Fibroblast of the conjunctiva (primary cell): Measurements from ENCODE around the gene ZNF668.

Experiments
- DNase-seq: peaks from one replicate; pipeline ENCODE4 v3.0.0-alpha.2; 2010; ENCODE audit warnings: low read depth

ZNF668 gene

DNA sequence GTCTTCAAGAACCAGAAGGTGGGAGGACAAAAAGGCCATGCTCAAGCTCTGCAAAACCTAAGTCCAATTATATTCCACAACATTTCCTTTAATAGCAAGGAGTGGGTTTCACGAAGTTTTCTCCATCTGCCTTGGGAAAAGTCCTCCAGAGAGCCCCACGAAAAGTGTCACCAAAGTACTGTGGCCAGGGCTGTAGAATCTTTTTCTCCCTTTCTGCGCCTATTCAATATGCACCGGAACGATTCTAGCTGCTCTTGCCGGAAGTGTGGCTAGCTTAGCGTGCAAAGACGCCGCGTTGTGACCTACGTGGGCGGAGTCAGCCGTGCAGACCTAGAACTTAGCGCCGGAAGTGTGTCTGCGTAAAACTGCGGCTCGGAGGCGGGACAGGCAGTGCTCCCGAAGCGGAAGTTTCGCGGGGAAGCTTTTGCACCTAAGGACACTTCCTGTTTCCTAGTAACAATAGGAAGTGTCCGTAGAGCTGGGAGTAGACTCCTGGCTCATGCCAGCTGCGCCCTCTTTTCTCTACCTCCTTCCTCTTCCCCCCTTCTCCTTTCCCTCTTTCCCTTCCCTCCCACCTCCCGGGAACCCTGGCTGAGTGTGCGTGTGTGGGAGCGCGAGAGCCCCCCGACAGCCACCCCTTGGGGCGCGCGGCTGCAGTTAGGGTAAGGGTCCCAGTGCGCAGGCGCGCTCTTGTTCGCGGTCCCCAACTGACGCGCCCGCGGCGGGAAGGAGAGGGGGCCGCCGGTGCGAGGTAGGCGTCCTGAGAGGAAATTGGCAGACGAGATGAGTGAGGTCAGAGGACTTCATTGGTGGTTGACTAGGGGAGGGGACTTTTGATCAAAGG is at the start of gene ZNF668, which contains the start of gene ZNF646:
ZNF668 (minus strand) TSS at position 271 of the 844 bp plus-strand sequence. CDS start 9,781 bp downstream, outside the sequence.
ZNF646 (plus strand) TSS at position 453 of the 844 bp plus-strand sequence. CDS start 1,903 bp downstream, outside the sequence.
- DNase-seq = peak; percentile 98

DNA sequence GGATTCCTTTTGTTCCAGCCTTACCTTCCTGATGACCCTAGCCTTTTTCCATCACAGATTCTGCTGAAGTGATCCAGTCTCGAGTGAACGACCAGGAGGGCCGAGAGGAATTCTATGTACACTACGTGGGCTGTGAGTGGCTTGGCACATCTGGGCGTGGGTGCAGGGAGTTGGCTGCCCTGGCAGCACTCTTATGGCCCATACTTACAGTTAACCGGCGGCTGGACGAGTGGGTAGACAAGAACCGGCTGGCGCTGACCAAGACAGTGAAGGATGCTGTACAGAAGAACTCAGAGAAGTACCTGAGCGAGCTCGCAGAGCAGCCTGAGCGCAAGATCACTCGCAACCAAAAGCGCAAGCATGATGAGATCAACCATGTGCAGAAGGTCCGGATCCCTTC is 46.1 kb upstream of the ZNF668 start:
- DNase-seq = no peak

DNA sequence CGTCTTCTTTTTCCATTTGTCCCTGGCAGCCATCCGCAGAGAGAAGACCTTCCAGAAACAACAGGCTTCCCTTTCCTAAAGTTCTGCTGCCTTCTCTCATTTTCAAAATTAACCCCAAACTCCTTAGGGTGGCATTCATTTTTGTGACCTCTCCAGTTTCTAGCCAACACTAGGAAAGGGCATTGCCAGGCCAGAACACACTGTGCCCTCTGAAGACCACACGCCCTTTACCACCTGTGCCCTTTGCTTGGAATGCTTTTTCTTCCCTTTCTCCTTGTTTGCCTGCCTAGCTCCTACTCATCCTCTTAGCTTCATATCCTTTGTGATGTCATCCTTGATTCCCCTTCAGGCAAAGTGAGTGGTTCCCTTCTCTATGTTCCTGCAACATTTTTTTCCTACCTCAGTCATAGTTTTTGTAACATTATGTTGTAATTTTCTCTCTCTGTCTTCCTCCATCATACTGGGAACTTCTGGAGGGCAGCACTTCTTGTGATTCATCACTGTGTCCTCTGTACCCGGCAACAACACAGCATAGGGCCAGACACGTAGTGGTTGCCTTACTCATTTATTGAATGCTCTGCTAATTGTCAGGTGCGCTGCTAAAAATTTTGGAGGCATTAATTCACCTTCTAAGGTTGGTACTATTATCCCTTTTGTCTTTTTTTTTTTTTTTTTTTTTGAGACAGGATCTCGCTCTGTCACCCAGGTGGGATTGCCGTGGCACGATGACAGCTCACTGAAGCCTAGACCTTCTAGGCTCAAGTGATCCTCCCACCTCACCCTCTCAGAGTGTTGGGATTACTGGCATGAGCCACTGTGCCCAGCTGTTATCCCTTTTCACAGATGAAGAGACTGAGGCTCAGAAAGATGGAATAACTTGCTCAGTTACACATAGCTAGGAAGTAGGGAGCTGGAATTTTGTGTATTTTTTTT is 44.4 kb upstream of the ZNF668 start:
- no peak for DNase-seq

DNA sequence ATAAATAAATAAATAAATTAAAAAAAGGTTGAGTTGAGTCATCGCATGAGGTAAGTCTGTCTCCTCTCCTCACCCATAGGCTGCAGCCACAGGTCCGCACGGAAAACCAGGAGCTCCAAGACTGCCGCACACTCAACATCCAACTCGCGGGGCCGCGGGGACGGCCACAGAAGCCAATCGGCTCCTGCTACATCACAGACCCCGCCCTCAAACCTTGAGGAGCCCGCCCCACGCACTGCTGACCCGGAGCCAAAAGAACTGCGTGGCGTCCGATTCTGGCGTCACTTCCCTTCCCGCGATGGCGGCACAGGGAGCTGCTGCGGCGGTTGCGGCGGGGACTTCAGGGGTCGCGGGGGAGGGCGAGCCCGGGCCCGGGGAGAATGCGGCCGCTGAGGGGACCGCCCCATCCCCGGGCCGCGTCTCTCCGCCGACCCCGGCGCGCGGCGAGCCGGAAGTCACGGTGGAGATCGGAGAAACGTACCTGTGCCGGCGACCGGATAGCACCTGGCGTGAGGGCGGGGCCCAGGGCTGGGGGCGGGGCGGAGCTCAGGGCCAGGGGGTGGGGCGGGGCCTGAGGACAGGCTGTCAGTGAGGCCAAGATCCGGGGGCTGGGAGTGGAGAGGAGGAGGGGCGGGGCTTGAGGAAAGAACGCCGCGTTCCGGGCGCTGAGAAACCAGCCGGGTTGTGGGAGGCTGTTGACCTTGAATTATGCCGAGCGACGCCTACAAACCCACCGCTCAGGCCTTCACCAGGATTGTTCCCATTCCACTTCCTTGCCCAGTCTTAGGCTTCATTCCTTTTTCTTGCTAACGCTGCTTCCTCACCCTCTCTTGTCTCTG is 43.6 kb upstream of the ZNF668 start, which contains the start of gene KAT8:
KAT8 (plus strand) TSS at position 281 of the 839 bp plus-strand sequence; CDS start at position 299, 18 bp downstream.
- DNase-seq = peak; percentile 95

DNA sequence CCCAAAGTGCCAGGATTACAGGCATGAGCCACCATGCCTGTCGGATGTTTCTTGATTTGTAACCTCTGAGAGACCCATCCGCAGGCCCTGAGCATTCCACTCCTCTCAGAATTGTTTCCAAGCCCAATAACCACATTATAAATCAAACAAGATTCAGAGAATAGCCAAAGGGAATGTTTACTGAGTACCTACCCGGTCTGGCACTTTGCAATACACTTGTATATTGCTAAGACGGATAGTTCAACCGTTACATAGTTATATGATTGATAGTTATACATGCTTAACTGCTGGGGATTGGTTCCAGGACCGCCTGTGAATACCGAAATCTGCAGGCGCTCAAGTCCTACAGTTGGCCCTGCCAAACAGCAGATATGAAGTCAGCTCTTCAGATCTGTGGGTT is 40.4 kb upstream of the ZNF668 start:
- no peak for DNase-seq

DNA sequence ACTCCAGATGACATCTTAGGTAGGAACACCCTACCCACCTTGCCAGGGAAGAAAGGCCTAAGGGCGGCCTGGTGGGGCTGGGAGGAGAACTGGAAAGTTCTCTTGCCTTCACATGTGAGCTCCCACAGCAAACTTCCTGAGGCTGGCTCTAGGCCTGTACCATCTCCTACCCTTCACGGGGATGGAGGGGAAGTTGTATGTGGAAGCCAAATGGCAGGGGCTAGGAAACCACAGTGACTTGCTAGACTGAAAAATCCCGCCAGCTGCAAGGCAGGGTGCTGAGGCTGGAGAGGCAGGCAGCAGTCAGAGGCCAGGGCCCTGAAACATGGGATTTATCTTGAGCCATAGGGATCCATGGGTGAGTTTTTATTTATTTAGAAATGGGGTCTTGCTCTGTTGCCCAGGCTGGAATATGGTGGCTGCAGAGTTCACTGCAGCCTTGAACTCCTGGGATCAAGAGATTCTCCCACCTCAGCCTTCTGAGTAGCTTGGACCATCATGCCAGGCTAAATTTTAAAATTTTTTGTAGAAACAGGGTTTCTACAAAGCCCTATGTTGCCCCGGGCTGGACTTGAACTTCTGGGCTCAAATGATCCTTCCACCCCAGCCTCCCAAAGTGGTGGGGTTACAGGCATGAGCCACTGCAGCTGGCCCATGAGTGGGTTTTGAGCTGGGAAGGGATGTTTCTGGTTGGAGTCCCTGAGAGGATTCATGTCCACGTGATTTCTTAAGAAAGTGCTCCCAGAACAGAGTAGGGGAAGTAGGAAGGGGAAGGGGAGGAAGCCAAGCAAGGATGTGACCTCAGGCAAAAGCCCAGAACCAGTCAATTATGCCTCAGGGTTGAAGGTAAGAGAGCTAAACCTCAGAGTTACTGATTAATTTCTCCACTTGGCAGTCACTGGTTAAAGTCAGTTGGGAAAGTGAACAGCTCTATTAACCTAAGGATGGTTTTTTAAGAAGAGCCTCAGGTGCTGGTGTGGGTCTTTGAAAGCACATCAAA is 39.4 kb upstream of the ZNF668 start:
- DNase-seq = no peak

DNA sequence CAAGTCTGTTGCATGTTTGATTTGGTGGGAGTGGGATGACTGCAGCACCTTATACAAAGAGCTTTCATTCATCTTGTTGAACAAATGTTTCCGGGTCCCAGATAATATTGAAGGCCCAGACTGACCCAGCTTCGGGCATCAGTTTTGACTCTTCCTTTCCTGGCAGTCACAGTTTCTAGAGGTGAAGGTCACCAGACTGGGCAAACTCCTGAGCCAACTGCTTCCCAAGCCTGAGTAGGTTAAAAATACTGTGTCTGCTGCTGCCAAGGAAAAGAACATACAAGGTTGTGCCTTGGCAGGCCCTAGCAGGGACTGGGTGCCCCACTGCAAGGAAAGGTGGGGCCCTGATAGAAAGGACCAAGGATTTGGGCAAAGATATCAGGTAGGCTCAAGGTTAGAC is 38.7 kb upstream of the ZNF668 start:
- DNase-seq = no peak

DNA sequence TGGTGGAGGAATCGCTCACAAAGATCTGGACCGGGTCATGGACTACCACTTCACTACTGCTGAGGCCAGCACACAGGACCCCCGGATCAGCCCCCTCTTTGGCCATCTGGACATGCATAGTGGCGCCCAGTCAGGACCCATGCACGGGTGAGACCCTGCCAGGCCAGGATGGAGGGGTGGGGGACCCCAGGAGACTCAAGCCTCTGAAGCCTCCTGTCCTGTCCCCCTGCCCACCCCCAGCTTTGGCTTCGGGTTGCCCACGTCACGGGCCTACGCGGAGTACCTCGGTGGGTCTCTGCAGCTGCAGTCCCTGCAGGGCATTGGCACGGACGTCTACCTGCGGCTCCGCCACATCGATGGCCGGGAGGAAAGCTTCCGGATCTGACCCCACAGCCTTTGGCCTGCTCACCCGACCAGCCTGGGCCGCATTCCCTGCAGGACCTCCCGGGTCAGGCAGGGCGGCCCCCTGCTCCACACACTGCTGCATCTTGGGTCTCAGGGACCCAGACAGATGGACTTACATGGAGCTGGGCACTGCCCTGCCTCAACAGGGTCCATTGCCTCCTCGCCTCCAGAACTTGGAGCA is 37.9 kb upstream of the ZNF668 start:
- DNase-seq = no peak

DNA sequence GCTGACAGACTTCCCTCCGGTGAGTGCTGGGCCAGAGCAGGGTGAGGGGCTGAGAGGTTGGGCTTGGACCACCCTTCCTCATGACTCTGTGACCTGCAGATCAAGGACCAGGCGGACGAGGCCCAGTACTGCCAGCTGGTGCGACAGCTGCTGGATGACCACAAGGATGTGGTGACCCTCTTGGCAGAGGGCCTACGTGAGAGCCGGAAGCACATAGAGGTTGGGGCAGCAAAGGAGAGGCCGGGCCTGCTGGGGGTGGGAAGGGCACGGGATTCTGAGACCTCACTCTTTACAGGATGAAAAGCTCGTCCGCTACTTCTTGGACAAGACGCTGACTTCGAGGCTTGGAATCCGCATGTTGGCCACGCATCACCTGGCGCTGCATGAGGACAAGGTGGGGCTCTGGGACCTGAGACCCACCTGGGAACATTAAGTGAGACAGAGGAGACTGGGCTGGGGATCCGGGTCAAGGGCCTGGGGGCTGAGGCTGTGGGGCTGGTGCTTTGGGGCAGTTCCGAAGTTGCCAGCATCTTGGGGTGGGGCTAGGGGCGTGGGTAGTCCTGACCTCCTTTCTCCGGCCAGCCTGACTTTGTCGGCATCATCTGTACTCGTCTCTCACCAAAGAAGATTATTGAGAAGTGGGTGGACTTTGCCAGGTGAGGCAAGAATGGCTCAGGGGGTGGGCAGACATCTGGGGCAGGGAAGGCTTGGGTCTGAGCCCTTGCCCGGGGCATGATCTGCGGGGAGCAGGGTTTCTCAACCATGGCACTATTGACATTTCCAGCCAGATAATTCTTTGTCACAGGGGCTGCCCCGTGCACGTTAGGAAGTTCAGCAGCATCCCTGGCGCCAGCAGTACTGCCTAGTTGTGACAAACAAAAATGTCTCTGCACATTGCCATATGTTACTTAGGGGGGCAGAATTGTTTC is 36.3 kb upstream of the ZNF668 start:
- DNase-seq = no peak

DNA sequence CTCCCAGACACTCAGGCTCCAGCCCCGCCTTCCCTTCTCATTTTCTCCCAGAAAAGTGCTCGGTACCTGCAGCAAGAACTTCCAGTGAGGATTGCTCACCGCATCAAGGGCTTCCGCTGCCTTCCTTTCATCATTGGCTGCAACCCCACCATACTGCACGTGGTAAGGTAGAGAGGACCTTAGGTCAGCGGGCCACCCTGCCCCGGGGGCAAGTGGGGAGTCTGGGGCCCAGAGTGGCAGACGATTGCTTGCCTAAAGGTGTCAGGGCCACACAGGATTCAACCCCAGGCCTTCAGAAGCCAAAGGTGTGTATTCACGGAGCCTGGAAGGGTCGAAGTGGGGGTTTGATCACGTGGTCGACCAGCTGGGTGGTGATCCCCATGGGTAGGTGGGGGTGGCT is 35.6 kb upstream of the ZNF668 start:
- no peak for DNase-seq

DNA sequence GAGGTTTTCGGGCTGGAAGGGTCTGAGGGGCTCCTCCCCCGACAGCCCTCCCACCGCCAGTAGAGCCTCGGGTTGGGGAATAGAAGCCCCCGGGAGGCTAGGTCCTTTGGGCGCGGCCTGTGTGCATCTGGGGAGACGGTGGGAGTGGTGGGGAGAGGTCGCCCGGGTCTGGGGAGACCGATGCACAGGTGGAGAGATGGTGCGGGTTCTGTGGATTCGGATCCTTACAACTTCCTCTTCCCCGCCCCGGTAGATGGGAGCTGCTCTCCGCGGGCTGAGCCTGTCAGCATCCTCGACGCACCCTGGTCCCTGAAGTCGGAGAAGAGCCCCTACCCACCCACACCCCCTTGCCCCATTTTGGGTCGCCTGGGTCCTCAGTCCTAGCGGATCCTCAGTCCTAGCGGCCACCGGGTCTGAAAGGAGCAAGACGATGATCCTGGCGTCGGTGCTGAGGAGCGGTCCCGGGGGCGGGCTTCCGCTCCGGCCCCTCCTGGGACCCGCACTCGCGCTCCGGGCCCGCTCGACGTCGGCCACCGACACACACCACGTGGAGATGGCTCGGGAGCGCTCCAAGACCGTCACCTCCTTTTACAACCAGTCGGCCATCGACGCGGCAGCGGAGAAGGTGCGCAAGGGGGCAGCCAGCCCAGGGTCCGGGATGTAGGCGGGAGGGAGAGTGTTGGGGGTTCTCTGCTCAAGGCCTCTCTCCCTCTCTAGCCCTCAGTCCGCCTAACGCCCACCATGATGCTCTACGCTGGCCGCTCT is 34.9 kb upstream of the ZNF668 start:
- no peak for DNase-seq

DNA sequence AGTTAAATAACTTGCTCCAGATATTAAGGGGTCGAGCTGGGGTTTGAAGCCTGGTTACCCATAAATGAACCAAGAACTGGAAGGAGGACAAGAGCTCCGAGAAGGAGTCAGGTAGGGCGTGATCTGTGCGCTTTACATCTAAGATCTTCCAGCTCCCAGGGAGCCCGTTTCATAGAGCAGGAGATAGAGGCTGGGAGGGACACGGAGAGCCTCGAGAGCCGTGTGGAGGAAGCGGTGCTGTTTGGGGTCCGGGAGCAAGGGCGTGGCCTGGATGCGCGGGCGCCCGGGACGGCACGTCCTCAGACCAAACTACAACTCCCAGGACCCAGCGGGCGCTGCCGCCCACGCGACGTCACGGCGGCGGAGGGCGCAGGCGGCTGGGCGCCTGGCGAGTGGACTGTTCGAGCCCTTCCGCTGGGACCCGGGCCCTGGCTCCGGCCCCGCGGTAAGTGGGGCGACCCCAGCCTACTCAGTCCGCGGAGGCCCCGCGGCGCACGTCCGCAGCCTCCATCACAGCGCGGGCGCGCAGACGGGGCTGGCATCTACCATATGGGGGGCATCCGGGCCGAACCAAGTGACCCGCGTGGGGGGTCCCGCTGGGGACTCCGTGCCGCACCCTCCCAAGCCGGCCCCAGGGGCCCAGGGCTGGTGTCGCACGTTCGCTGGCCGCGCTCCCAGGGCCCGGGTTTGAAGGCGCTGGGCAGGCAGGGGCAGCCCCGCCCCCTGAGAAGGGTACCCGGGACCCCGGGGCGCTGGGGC is 34.2 kb upstream of the ZNF668 start, which contains the start of gene BCKDK:
BCKDK (plus strand) TSS at position 352 of the 759 bp plus-strand sequence. CDS start 838 bp downstream, outside the sequence.
- peak; percentile 45 for DNase-seq

DNA sequence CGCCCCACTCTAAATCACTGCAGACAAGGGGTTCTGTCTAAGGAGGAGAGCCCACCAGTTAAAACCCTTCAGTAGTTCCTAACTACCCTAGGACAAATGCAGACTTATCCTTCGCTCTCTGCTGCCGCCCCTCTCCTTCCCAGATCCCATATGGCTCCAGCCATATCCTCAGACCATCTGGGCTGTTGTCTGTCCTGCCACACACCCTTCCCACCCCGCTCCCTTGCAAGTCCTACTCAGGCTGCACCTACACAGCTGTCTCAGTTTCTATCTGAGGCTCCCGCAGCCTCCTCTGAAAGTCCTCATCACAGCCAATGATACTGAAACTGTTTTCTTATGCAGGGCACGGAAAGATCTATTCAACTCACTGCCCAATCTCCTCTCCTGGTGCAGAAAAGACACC is 33.4 kb upstream of the ZNF668 start:
- no peak for DNase-seq

DNA sequence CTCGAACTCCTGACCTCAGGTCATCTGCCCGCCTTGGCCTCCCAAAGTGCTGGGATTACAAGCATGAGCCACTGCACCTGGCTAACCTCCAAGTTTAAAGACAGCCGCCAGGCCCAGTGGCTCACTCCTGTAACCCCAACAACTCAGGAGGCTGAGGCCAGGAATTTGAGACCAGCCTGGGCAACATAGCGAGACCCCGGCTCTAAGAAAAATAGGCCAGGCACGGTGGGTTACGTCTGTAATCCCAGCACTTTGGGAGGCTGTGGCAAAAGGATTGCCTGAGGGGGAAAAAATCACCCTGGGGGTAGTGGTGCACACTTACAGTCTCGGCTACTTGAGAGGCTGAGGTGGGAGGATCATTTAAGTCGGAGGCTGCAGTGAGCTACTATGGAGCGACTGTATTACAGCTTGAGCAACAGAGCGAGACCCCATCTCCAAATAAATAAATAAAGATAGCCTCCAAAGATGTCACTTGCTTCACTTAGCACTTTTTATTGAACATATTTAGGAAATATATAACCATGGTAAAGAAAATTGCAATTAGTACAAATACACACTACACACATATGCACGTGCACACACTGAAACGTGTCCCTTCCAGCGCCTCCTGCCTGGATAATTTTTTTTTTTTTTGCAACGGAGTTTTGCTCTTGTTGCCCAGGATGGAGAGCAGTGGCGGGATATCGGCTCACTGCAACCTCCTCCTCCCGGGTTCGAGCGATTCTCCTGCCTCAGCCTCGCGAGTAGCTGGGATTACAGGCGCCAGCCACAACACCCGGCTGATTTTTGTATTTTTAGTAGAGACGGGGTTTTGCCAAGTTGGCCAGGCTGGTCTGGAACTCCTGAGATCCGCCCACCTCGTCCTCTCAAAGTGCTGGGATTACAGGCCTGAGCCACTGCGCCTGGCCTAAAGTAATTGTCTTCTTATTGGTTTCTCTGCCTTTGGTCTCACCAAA is 32.7 kb upstream of the ZNF668 start:
- no peak for DNase-seq

DNA sequence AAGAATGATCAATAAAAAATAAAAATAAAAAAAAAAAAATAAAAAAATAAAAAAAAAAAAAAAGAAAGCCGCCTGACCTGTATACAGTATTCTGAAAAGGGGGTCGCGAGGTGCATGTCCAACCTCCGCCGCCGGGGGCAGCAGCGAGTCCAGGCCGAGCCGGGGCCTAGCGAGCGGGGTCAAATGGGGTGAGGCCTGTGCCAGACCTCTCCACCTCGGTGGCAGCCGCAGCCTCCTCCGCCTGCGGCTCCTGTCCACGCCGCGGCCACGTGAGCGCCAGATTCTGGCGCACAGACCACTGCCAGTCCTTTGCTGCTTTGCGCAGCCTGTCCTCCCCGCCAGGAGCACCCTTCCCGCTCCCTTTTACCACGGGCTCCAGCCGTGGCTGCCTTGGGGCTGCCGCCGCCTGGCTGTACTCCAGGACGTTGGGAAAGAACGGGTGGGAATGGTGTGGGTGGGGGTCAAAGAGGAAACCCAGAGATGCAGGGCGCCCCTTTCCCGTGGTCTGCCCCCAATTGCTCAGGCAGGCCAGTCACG is 31.7 kb upstream of the ZNF668 start:
- DNase-seq = peak; percentile 31
